ENCODE results near the gene EXOC8. TPM values are rescaled to one million over a fixed set of nuclear protein-coding genes. Genes with fewer than 3 reads are reported as not detected.

EXOC8 gene
- total and polyA plus RNA-seq, 2 of the 13 experiments (the other 11 are each of a cell fraction or from before 2014, with no cell fraction given): 2.1 to 7.9 TPM

GRCh38 chr1:231385416-231385748 lies 47.7 kb upstream of the EXOC8 start (continued):
- TF ChIP-seq, protein P1, sequence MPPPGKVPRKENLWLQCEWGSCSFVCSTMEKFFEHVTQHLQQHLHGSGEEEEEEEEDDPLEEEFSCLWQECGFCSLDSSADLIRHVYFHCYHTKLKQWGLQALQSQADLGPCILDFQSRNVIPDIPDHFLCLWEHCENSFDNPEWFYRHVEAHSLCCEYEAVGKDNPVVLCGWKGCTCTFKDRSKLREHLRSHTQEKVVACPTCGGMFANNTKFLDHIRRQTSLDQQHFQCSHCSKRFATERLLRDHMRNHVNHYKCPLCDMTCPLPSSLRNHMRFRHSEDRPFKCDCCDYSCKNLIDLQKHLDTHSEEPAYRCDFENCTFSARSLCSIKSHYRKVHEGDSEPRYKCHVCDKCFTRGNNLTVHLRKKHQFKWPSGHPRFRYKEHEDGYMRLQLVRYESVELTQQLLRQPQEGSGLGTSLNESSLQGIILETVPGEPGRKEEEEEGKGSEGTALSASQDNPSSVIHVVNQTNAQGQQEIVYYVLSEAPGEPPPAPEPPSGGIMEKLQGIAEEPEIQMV (CRISPR knock-in tag; IDR thresholded peaks at IDR 0.05; ENCODE audit: low read depth): no peak
- TF ChIP-seq EHMT2 (IDR thresholded peaks at IDR 0.05; ENCODE audit: borderline replicate concordance, low read depth, low read length) (no peak), NFYC (CRISPR knock-in tag; IDR thresholded peaks at IDR 0.05) (no peak), SALL1 (CRISPR knock-in tag; IDR thresholded peaks at IDR 0.05) (peak; percentile 44; the same call in 1 of the 2 replicates), FOXK1 (CRISPR knock-in tag; IDR thresholded peaks at IDR 0.05; ENCODE audit: borderline replicate concordance, low read depth) (no peak), ZNF891 (CRISPR knock-in tag; IDR thresholded peaks at IDR 0.05) (no peak), KMT2A (CRISPR knock-in tag; IDR thresholded peaks at IDR 0.05) (no peak), DDIT3 (CRISPR knock-in tag; IDR thresholded peaks at IDR 0.05) (no peak), ESRRA (CRISPR knock-in tag; IDR thresholded peaks at IDR 0.05; ENCODE audit: low read depth) (no peak), TSC22D2 (CRISPR knock-in tag; IDR thresholded peaks at IDR 0.05; ENCODE audit: borderline replicate concordance) (no peak), KLF16 (CRISPR knock-in tag; IDR thresholded peaks at IDR 0.05) (no peak), HES4 (CRISPR knock-in tag; IDR thresholded peaks at IDR 0.05; ENCODE audit: borderline replicate concordance) (no peak), FOXJ3 (CRISPR knock-in tag; IDR thresholded peaks at IDR 0.05; ENCODE audit: borderline replicate concordance) (no peak), CCDC6 (CRISPR knock-in tag; IDR thresholded peaks at IDR 0.05) (no peak), ARNTL (CRISPR knock-in tag; IDR thresholded peaks at IDR 0.05) (no peak), TCF7L2 (IDR thresholded peaks at IDR 0.05; ENCODE audit: low read depth, low read length) (no peak), ZNF446 (CRISPR knock-in tag; IDR thresholded peaks at IDR 0.05) (no peak), KLF15 (CRISPR knock-in tag; IDR thresholded peaks at IDR 0.05; ENCODE audit: borderline replicate concordance) (no peak), NRL (CRISPR knock-in tag; IDR thresholded peaks at IDR 0.05; ENCODE audit: borderline replicate concordance) (no peak), CBFB (CRISPR knock-in tag; IDR thresholded peaks at IDR 0.05) (no peak), ZNF878 (CRISPR knock-in tag; IDR thresholded peaks at IDR 0.05) (no peak)
- TF ChIP-seq, protein P2, sequence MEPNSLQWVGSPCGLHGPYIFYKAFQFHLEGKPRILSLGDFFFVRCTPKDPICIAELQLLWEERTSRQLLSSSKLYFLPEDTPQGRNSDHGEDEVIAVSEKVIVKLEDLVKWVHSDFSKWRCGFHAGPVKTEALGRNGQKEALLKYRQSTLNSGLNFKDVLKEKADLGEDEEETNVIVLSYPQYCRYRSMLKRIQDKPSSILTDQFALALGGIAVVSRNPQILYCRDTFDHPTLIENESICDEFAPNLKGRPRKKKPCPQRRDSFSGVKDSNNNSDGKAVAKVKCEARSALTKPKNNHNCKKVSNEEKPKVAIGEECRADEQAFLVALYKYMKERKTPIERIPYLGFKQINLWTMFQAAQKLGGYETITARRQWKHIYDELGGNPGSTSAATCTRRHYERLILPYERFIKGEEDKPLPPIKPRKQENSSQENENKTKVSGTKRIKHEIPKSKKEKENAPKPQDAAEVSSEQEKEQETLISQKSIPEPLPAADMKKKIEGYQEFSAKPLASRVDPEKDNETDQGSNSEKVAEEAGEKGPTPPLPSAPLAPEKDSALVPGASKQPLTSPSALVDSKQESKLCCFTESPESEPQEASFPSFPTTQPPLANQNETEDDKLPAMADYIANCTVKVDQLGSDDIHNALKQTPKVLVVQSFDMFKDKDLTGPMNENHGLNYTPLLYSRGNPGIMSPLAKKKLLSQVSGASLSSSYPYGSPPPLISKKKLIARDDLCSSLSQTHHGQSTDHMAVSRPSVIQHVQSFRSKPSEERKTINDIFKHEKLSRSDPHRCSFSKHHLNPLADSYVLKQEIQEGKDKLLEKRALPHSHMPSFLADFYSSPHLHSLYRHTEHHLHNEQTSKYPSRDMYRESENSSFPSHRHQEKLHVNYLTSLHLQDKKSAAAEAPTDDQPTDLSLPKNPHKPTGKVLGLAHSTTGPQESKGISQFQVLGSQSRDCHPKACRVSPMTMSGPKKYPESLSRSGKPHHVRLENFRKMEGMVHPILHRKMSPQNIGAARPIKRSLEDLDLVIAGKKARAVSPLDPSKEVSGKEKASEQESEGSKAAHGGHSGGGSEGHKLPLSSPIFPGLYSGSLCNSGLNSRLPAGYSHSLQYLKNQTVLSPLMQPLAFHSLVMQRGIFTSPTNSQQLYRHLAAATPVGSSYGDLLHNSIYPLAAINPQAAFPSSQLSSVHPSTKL (CRISPR knock-in tag; IDR thresholded peaks at IDR 0.05): 0 out of 2 replicates have a peak, but pooled peaks have one; percentile 17
- TF ChIP-seq, protein P3, sequence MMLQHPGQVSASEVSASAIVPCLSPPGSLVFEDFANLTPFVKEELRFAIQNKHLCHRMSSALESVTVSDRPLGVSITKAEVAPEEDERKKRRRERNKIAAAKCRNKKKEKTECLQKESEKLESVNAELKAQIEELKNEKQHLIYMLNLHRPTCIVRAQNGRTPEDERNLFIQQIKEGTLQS (CRISPR knock-in tag; IDR thresholded peaks at IDR 0.05): no peak
- TF ChIP-seq, protein P4, sequence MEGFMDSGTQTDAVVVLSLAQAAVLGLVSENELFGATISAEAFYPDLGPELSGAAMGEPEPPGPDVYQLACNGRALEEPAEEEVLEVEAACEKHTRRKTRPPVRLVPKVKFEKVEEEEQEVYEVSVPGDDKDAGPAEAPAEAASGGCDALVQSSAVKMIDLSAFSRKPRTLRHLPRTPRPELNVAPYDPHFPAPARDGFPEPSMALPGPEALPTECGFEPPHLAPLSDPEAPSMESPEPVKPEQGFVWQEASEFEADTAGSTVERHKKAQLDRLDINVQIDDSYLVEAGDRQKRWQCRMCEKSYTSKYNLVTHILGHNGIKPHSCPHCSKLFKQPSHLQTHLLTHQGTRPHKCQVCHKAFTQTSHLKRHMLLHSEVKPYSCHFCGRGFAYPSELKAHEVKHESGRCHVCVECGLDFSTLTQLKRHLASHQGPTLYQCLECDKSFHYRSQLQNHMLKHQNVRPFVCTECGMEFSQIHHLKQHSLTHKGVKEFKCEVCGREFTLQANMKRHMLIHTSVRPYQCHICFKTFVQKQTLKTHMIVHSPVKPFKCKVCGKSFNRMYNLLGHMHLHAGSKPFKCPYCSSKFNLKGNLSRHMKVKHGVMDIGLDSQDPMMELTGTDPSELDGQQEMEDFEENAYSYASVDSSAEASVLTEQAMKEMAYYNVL (CRISPR knock-in tag; IDR thresholded peaks at IDR 0.05; ENCODE audit: borderline replicate concordance): peak; percentile 79; the same call in 1 of the 2 replicates

Data from HepG2 (cell line).